ENCODE measurements around the gene OR8G5.

DNA sequence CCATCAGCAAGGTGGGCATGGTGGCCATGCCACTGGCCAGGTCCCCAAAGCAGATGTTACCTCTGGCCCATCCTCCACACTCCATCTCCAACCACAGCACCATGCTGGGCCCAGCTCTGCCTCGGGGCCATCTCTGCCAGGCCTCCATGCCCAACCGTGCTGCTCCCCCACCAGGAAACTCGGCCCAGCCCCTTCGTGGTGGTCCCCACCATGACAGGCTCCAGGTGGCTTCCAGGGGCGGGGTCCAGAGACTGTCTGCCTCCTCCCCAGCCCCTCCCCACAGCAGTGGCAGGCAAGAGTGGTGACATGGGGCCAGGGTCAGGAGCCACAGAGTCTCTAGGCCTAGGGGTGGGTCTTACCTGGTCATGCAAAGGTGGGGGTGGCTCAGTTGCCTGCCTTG lies 45.8 kb upstream of the OR8G5 start:
- TF ChIP-seq, protein P1, sequence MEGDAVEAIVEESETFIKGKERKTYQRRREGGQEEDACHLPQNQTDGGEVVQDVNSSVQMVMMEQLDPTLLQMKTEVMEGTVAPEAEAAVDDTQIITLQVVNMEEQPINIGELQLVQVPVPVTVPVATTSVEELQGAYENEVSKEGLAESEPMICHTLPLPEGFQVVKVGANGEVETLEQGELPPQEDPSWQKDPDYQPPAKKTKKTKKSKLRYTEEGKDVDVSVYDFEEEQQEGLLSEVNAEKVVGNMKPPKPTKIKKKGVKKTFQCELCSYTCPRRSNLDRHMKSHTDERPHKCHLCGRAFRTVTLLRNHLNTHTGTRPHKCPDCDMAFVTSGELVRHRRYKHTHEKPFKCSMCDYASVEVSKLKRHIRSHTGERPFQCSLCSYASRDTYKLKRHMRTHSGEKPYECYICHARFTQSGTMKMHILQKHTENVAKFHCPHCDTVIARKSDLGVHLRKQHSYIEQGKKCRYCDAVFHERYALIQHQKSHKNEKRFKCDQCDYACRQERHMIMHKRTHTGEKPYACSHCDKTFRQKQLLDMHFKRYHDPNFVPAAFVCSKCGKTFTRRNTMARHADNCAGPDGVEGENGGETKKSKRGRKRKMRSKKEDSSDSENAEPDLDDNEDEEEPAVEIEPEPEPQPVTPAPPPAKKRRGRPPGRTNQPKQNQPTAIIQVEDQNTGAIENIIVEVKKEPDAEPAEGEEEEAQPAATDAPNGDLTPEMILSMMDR (IDR thresholded peaks at IDR 0.05; ENCODE audit: insufficient read depth, low read length, poor library complexity, severe bottlenecking), result no peak
- no peak for TF ChIP-seq EZH2phosphoT487 (conservative IDR thresholded peaks at IDR 0.05; ENCODE audit: low read length)

All from SU-DHL-6 (cell line).